ENCODE data around the gene ADGRE1. TPM values are rescaled to one million over a fixed set of nuclear protein-coding genes. Genes with fewer than 3 reads are reported as not detected.

ADGRE1 gene
- total and polyA plus RNA-seq, 2 experiments from 2014 or later, result not detected

- TF ChIP-seq, protein P1, sequence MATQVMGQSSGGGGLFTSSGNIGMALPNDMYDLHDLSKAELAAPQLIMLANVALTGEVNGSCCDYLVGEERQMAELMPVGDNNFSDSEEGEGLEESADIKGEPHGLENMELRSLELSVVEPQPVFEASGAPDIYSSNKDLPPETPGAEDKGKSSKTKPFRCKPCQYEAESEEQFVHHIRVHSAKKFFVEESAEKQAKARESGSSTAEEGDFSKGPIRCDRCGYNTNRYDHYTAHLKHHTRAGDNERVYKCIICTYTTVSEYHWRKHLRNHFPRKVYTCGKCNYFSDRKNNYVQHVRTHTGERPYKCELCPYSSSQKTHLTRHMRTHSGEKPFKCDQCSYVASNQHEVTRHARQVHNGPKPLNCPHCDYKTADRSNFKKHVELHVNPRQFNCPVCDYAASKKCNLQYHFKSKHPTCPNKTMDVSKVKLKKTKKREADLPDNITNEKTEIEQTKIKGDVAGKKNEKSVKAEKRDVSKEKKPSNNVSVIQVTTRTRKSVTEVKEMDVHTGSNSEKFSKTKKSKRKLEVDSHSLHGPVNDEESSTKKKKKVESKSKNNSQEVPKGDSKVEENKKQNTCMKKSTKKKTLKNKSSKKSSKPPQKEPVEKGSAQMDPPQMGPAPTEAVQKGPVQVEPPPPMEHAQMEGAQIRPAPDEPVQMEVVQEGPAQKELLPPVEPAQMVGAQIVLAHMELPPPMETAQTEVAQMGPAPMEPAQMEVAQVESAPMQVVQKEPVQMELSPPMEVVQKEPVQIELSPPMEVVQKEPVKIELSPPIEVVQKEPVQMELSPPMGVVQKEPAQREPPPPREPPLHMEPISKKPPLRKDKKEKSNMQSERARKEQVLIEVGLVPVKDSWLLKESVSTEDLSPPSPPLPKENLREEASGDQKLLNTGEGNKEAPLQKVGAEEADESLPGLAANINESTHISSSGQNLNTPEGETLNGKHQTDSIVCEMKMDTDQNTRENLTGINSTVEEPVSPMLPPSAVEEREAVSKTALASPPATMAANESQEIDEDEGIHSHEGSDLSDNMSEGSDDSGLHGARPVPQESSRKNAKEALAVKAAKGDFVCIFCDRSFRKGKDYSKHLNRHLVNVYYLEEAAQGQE (IDR thresholded peaks at IDR 0.05; ENCODE audit: unreplicated experiment), result no peak
- no peak for TF ChIP-seq ZNF331 (CRISPR knock-in tag; IDR thresholded peaks at IDR 0.05; ENCODE audit: low read depth)
- no peak for TF ChIP-seq CREB1 (CRISPR knock-in tag; IDR thresholded peaks at IDR 0.05; ENCODE audit: low read depth)
- TF ChIP-seq POLR2AphosphoS5 (IDR thresholded peaks at IDR 0.05; ENCODE audit: low read depth), result no peak
- no peak for TF ChIP-seq JUNB (IDR thresholded peaks at IDR 0.05; ENCODE audit: unreplicated experiment)
- TF ChIP-seq EZH2 (IDR thresholded peaks at IDR 0.05; ENCODE audit: low read depth, unreplicated experiment), result no peak
- no peak for TF ChIP-seq EZH2phosphoT487 (IDR thresholded peaks at IDR 0.05; ENCODE audit: unreplicated experiment)
- TF ChIP-seq, protein P2, sequence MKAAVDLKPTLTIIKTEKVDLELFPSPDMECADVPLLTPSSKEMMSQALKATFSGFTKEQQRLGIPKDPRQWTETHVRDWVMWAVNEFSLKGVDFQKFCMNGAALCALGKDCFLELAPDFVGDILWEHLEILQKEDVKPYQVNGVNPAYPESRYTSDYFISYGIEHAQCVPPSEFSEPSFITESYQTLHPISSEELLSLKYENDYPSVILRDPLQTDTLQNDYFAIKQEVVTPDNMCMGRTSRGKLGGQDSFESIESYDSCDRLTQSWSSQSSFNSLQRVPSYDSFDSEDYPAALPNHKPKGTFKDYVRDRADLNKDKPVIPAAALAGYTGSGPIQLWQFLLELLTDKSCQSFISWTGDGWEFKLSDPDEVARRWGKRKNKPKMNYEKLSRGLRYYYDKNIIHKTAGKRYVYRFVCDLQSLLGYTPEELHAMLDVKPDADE (IDR thresholded peaks at IDR 0.05), result no peak
Measured at GRCh38 chr19:6856749-6857372, 30.5 kb upstream of the ADGRE1 start (continued).

DNA sequence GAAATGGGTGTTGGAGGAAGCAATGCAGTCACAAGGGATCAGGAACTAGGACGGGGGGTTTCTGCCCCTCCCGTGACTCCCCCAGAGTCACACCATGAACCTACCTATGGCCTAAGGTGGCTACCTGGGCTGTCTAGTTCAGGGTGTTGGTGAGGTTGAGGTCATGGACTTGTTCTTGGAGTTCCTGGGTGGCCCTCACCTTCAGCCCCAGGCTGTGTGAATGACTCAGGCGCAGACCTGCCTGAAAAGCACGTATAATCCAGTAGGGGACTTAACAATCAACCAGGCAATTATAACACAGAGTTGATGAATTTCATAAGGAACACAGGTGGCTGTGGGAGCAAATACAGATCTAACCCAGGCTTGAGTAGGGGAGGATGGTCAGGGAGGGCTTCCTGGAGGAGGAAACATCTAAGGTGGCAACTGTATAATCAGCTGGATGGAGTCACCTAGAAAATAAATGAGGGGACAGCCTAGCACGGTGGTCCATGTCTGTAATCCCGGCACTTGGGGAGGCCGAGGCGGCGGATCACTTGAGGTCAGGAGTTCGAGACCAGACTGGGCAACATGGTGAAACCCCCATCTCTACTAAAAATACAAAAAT is 25.6 kb upstream of the ADGRE1 start:
- H3K4me3 Mint-ChIP-seq, result no peak overlapping the region
- TF ChIP-seq ZNF331 (CRISPR knock-in tag; IDR thresholded peaks at IDR 0.05; ENCODE audit: low read depth) (no peak), NANOG (IDR thresholded peaks at IDR 0.05; ENCODE audit: borderline replicate concordance) (no peak), EZH2phosphoT487 (IDR thresholded peaks at IDR 0.05; ENCODE audit: unreplicated experiment) (no peak), ZNF462 (CRISPR knock-in tag; IDR thresholded peaks at IDR 0.05) (no peak)
- TF ChIP-seq, protein P2 (IDR thresholded peaks at IDR 0.05), result no peak

More for the DNA sequence above, 25.6 kb upstream of the ADGRE1 start:
- H3K9me2 ChIP-seq (ENCODE audit: insufficient read depth), result no peaks in the 10 kb centered on the region
- H3K4me1 ChIP-seq (ENCODE audit: insufficient read depth), result no peaks in the 10 kb centered on the region
- H3K4me2 ChIP-seq, result no peak overlapping the region
- Mint-ChIP-seq H3K36me3 (ENCODE audit: low read depth) (peaks cover 19% of the 10 kb centered on the region), H3K9me3 (peaks cover 72% of the 10 kb centered on the region), H3K27ac (no peak overlapping the region), H3K27me3 (ENCODE audit: insufficient read depth, low read depth, poor library complexity) (peaks cover 6% of the 10 kb centered on the region), H3K4me1 (no peaks in the 10 kb centered on the region)
- H3K27me3 ChIP-seq (ENCODE audit: insufficient read depth), result no peaks in the 10 kb centered on the region
- no peaks in the 10 kb centered on the region for H3K79me2 ChIP-seq (replicated peaks; ENCODE audit: insufficient read depth)
- H3K36me3 ChIP-seq (ENCODE audit: insufficient read depth), result no peaks in the 10 kb centered on the region
- H4K20me1 ChIP-seq (replicated peaks; ENCODE audit: insufficient read depth), result no peaks in the 10 kb centered on the region
- H3K4me3 ChIP-seq, result no peak overlapping the region
- H3K27ac ChIP-seq (ENCODE audit: low read depth), result no peak overlapping the region
- DNase-seq (ENCODE audit: low spot score) (no peak), ATAC-seq (no peak)
- H3F3A ChIP-seq (replicated peaks; ENCODE audit: low read depth), result no peaks in the 10 kb centered on the region
- no peak overlapping the region for H2AFZ ChIP-seq

Data from GM23338 (cell line).